HG03097 (cell line): ENCODE measurements around the gene TP53TG5.
A peak's percentile ranks its signal among the peaks of the same experiment; 100 is the strongest.

Experiments used
- ATAC-seq: cut with Tn5 transposase; IDR thresholded peaks from one replicate; pipeline ENCODE4 v1.9.1; 2021; ENCODE audit not compliant: unreplicated experiment, low FRiP score

TP53TG5 gene

GRCh38 chr20:45406260-45407066 is 28.3 kb upstream of the TP53TG5 start:
- ATAC-seq = no peak

GRCh38 chr20:45405571-45406259 is 27.6 kb upstream of the TP53TG5 start:
- ATAC-seq = no peak

- ATAC-seq = no peak
Measured at GRCh38 chr20:45404438-45404837, 26.3 kb upstream of the TP53TG5 start.

- no peak for ATAC-seq
Measured at GRCh38 chr20:45402946-45403345, 24.8 kb upstream of the TP53TG5 start.

- no peak for ATAC-seq
Measured at GRCh38 chr20:45400346-45401031, 22.4 kb upstream of the TP53TG5 start.

GRCh38 chr20:45399018-45399417 is 20.9 kb upstream of the TP53TG5 start:
- ATAC-seq = no peak

- no peak for ATAC-seq
Measured at GRCh38 chr20:45395114-45395415, 16.9 kb upstream of the TP53TG5 start.

- no peak for ATAC-seq
Measured at GRCh38 chr20:45394221-45395113, 16.3 kb upstream of the TP53TG5 start.

GRCh38 chr20:45392733-45393132 is 14.6 kb upstream of the TP53TG5 start:
- no peak for ATAC-seq

GRCh38 chr20:45391559-45391958 is 13.4 kb upstream of the TP53TG5 start:
- ATAC-seq = no peak

GRCh38 chr20:45390931-45391330 is 12.8 kb upstream of the TP53TG5 start:
- ATAC-seq = no peak

GRCh38 chr20:45387274-45387673 is 9.1 kb upstream of the TP53TG5 start:
- ATAC-seq = no peak

- no peak for ATAC-seq
Measured at GRCh38 chr20:45377269-45377668, 856 bp downstream of the TP53TG5 start.

- no peak for ATAC-seq
Measured at GRCh38 chr20:45374966-45375365, 3.2 kb downstream of the TP53TG5 start.

- ATAC-seq = no peak
Measured at GRCh38 chr20:45374101-45374467, 4.0 kb downstream of the TP53TG5 start.

- ATAC-seq = peak; percentile 53
Measured at GRCh38 chr20:45373353-45374100, 4.6 kb downstream of the TP53TG5 start.

GRCh38 chr20:45372646-45373352 is 5.3 kb downstream of the TP53TG5 start:
- no peak for ATAC-seq

GRCh38 chr20:45372241-45372640 is 5.9 kb downstream of the TP53TG5 start:
- no peak for ATAC-seq

GRCh38 chr20:45370571-45371160 is 7.5 kb downstream of the TP53TG5 start:
- no peak for ATAC-seq
